GM10248 (cell line): ENCODE measurements around the gene NKX3-2.

Experiments
- CTCF ChIA-PET: fragments of 300-600 bp; sonication (Branson Sonifier 250); formaldehyde crosslinking; extraction: SDS; loops from one replicate; lab custom pipeline; 2021; ENCODE audit warnings: antibody characterized with exemption; lab: Yijun Ruan, JAX
- POLR2A ChIA-PET: fragments of 350-650 bp; sonication (Branson Sonifier 250); formaldehyde crosslinking; extraction: SDS; loops from one replicate; lab custom pipeline; 2020; ENCODE audit warnings: antibody characterized with exemption; lab: Yijun Ruan, JAX
- DNase-seq: peaks from one replicate; pipeline ENCODE4 v3.0.0; 2012; ENCODE audit errors: extremely low spot score
- TF ChIP-seq, protein P1 (sequence below): IDR thresholded peaks from 2 replicates; pipeline ENCODE4 v1.5.1; 2012; ENCODE audit warnings: mild to moderate bottlenecking, low read depth; ENCODE audit errors: extremely low read depth, missing control alignments, control extremely low read depth

The NKX3-2 gene

DNA sequence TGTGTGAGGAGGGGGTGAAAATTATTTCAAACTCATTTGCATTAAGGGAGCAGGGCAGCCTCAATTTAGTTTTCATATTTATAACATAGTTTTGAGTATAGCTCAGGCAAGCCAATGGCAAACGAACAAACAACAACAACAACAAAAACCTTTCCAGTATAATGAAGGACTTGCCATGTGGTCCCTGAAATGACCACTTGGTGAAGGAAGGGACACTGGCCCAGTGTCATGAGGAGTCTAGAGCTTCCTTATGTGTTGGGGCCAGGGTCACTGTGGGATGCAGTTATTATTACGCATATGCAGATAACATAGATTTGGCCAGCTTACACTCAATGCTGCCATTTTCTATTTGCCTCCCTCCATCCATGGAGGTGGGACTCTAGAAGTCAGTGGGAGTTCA, 23.3 kb downstream of the NKX3-2 start:
- DNase-seq: no peak
- POLR2A ChIA-PET: no interaction called here
- TF ChIP-seq, protein P1, sequence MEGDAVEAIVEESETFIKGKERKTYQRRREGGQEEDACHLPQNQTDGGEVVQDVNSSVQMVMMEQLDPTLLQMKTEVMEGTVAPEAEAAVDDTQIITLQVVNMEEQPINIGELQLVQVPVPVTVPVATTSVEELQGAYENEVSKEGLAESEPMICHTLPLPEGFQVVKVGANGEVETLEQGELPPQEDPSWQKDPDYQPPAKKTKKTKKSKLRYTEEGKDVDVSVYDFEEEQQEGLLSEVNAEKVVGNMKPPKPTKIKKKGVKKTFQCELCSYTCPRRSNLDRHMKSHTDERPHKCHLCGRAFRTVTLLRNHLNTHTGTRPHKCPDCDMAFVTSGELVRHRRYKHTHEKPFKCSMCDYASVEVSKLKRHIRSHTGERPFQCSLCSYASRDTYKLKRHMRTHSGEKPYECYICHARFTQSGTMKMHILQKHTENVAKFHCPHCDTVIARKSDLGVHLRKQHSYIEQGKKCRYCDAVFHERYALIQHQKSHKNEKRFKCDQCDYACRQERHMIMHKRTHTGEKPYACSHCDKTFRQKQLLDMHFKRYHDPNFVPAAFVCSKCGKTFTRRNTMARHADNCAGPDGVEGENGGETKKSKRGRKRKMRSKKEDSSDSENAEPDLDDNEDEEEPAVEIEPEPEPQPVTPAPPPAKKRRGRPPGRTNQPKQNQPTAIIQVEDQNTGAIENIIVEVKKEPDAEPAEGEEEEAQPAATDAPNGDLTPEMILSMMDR: no peak
- CTCF ChIA-PET: interaction anchor here (1.1 to 2.7 kb wide), 3 partner anchors 9 to 320 kb away, joined by 3 to 9 read pairs (median 9); no protein-coding TSS in a partner anchor

DNA sequence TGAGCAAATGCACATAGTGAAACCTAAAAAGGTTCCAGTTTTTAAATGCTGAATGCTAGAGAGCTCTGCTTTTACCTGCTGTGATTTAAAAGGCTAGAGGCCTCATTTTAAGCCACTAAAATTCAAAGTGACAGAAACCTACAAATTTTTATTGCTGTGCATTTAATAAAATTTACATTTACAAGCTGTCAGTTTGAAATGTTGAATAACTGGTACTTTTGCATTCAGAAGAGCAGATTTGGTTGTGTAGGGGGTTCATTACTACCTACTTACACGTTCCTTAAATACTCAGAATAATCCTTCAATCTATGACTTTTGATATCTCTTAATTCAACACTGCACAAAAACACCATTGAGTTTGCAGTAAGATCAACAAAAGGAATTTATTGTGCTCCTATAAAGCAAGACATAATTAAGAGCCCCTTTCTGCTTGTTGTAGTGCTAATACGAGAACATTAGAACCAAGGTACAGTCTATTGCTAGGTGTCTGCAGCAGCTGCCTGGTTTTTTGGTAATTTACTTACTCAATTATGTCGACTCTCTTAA, 27.9 kb downstream of the NKX3-2 start:
- TF ChIP-seq, protein P1: no peak
- ChIA-PET CTCF (no interaction called here), POLR2A (no interaction called here)
- no peak for DNase-seq

DNA sequence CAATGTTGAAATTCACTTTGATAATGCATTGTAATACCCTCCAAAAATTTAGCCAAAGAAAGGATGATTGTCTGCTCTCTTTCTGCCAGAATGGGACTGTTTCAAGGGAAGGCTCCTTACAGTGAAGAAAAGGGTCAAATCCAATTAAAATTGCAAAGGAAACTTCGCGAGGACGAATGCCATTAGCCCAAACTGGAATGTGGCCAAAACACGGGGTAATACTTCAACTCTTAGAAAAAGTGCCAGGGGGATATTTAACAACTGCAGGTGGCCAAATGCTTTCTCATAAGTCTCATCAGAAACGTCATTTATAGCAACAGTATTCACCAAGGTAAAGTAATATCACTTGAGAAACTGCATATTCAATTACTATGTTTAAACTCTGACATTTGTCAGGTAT, 29.0 kb downstream of the NKX3-2 start:
- TF ChIP-seq, protein P1: no peak
- no peak for DNase-seq
- ChIA-PET CTCF (interaction anchor here (0.8 kb wide), 1 partner anchor 785 kb away, joined by 3 read pairs; no protein-coding TSS in a partner anchor), POLR2A (no interaction called here)

DNA sequence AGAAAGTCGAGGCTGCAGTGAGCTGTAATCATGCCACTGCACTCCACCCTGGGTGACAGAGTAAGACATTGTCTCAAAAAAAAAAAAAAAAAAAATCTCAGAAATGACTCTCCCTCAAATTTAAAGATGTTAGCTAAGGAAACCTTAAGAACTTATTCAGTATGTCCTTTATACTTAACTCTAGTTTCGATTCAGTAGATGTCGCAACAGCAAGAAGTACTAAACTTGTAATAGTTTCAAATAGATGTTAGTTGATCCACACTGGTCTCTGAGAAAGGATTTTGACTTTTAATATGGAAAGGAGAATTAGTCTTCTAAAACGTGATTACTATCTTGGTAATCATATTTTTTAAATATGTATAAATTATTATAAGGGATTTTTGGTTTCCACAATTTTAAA, 29.6 kb downstream of the NKX3-2 start:
- TF ChIP-seq, protein P1: no peak
- ChIA-PET POLR2A (no interaction called here), CTCF (interaction anchor here (0.8 kb wide), 1 partner anchor 785 kb away, joined by 3 read pairs; no protein-coding TSS in a partner anchor)
- no peak for DNase-seq

DNA sequence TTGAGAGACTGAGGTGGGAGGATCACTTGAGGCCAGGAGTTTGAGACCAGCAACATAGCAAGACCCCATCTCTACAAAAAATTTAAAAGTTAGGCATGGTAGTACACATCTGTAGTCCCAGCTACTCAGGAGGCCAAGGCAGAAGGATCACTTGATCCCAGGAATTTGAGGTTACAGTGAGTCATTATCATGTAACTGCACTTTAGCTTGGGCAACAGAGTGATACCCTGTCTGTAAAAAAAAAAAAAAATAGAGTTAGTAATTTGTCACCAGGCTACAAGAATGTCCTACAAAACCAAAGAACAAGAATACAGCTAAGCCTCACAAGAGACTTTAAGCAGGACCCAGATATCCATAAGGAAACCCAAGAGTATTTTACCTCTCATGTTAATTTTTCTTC, 33.2 kb downstream of the NKX3-2 start:
- DNase-seq: no peak
- ChIA-PET POLR2A (no interaction called here), CTCF (interaction anchor here (0.8 to 1.5 kb wide), 2 partner anchors 10 to 13 kb away, joined by 3 to 5 read pairs; no protein-coding TSS in a partner anchor)
- TF ChIP-seq, protein P1: no peak

DNA sequence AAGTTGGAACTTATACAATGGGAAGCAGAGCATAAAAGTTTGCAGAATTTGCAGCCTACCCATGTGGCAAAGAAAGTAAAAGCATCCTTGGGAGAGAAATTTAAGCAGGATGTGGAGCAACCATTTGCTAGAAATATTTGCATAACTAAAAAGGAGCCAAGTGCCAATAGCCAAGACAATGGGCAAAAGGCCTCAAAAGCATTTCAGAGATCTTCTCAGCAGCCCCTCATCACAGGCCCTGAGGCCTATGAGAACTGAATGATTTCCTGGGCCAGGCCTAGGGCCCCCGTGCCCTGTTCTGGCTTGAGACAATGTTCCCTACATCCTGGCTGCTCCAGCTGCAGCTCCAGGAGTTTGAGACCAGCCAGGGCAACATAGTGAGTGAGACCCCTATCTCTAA, 34.9 kb downstream of the NKX3-2 start:
- CTCF ChIA-PET: interaction anchor here (1.1 to 2.0 kb wide), 2 partner anchors 12 to 14 kb away, joined by 3 to 7 read pairs; no protein-coding TSS in a partner anchor

More for the DNA sequence above, 34.9 kb downstream of the NKX3-2 start:
- no peak for DNase-seq
- POLR2A ChIA-PET: no interaction called here
- TF ChIP-seq, protein P1: no peak
